ENCODE data around the gene ANKRD60. TPM values are rescaled to one million over a fixed set of nuclear protein-coding genes. Genes with fewer than 3 reads are reported as not detected.

The ANKRD60 gene
- total RNA-seq, 1 donor from 2014 or later = not detected

DNA sequence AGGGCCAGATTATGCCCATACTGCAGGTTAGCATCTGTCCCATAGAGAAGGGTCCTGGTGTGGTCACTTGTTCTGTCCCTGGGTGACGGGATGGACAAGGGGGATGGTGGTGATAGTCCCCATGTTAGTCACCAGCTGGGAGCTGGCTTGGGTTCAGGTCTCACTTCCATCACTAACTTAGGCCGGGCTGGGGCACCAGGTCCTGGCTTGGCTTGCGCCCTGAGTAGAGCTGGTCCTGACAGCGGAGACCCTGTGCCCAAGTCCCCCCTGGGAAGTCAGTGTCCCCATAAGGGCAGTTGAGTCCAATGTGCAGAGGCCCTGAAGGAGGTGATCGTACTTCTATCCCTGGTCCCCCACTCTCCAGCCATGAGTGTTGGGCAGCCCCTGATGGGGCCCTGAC is 52.6 kb downstream of the ANKRD60 start:
- H3K4me3 Mint-ChIP-seq (ENCODE audit: unreplicated experiment) = no peak overlapping the region
- peaks cover 30% of the 10 kb centered on the region for H3K4me1 Mint-ChIP-seq (ENCODE audit: low read depth)
- DNase-seq (ENCODE audit: low spot score) = no peak
- H3K27me3 Mint-ChIP-seq (ENCODE audit: low read depth) = no peaks in the 10 kb centered on the region
- H3K36me3 Mint-ChIP-seq (ENCODE audit: low read depth) = no peaks in the 10 kb centered on the region
- TF ChIP-seq, protein P1, sequence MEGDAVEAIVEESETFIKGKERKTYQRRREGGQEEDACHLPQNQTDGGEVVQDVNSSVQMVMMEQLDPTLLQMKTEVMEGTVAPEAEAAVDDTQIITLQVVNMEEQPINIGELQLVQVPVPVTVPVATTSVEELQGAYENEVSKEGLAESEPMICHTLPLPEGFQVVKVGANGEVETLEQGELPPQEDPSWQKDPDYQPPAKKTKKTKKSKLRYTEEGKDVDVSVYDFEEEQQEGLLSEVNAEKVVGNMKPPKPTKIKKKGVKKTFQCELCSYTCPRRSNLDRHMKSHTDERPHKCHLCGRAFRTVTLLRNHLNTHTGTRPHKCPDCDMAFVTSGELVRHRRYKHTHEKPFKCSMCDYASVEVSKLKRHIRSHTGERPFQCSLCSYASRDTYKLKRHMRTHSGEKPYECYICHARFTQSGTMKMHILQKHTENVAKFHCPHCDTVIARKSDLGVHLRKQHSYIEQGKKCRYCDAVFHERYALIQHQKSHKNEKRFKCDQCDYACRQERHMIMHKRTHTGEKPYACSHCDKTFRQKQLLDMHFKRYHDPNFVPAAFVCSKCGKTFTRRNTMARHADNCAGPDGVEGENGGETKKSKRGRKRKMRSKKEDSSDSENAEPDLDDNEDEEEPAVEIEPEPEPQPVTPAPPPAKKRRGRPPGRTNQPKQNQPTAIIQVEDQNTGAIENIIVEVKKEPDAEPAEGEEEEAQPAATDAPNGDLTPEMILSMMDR (IDR thresholded peaks at IDR 0.05) = no peak
- no peak overlapping the region for H3K27ac Mint-ChIP-seq (ENCODE audit: unreplicated experiment)
- H3K9me3 Mint-ChIP-seq (ENCODE audit: low read depth) = no peaks in the 10 kb centered on the region

DNA sequence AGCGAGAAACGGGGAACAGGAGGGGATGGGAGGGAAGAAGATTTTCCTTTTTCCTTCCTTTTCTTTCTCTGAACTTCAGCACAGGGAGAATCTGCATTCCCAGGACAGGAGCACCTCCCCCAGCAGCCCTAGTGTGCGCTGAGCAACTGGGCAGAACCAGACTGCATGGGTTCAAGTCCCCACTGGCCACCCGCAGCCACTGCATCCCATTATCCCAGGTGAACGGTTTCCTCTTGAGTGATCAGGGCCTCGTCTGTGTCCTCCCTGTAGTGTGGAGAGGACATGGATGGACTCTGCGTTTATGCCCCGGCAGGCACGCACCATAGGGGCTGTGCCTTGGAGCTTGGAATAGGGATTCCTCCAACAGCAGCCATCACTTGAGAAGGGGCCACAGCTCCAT is 53.0 kb downstream of the ANKRD60 start:
- DNase-seq (ENCODE audit: low spot score) = peak; percentile 53
- Mint-ChIP-seq H3K9me3 (ENCODE audit: low read depth) (no peaks in the 10 kb centered on the region), H3K4me3 (ENCODE audit: unreplicated experiment) (no peak overlapping the region), H3K4me1 (ENCODE audit: low read depth) (peaks cover 30% of the 10 kb centered on the region), H3K36me3 (ENCODE audit: low read depth) (no peaks in the 10 kb centered on the region), H3K27me3 (ENCODE audit: low read depth) (no peaks in the 10 kb centered on the region), H3K27ac (ENCODE audit: unreplicated experiment) (no peak overlapping the region)
- TF ChIP-seq, protein P1 (IDR thresholded peaks at IDR 0.05) = no peak

DNA sequence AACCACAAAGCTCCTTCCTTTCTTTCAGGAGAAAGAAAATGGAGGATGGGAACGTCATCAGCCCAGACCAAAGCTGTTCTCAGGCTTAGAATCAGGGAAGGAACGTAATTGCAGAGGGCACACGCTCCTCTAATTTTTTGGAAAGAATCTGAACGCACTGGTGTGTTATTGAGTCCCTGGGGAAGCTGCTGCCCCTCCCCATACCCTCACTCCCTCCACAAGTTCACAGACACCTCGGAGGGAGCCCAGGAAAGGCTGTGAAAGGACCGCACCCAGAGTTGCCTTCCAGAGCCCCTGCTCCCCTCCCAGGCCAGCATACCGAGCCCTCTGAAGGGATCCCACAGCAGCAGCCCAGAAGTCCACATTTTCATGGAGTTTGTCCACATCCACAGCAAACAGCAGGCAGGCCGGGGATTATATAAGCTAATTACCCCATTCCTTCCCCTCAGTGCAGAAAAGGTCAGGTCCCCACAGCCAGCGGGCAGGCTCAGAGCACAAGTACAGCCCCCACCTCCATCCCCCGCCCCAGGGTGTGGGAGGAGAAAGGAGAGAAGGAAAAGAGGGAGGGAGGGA is 53.7 kb downstream of the ANKRD60 start:
- Mint-ChIP-seq H3K36me3 (ENCODE audit: low read depth) (no peaks in the 10 kb centered on the region), H3K9me3 (ENCODE audit: low read depth) (no peaks in the 10 kb centered on the region), H3K4me3 (ENCODE audit: unreplicated experiment) (peak overlapping the region; percentile 32), H3K4me1 (ENCODE audit: low read depth) (peaks cover 30% of the 10 kb centered on the region), H3K27me3 (ENCODE audit: low read depth) (no peaks in the 10 kb centered on the region), H3K27ac (ENCODE audit: unreplicated experiment) (peak overlapping the region; percentile 71)
- TF ChIP-seq, protein P1 (IDR thresholded peaks at IDR 0.05) = no peak
- peak; percentile 24 for DNase-seq (ENCODE audit: low spot score)

DNA sequence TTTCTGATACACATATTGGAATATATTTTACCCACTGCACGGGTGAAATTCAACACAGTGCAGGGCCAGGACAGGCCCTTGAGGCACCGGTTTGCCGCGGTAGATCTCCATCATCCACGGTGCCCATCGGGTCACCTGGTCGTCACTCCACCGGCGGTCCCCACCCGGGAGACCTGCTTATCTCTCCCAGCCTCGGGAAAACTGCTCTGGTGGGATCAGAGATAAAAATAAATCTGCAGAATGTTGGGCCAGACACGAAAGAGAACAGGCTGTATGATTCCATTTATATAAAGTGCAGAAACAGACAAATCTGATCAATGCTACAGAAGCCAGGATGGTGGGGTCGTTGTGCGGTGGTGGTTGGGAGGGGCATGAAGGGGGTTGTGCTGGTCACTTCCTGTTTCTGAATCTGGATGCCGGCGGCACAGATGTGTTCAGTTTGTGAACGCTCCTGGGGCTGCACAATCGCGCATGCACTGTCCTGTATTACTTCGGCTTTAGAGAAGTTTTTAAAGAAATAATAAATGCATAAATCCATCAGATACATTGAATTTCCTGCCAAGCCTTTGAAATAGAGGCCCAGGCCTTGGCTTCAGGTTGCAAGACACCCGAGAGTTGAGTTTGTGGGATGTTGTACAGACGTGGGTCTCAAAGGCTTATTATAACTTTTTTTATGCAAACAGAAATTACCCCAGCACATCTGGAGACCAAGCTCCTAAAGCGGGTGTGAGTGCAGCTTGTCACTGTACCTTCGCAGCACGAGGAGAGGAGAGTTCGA is 54.3 kb downstream of the ANKRD60 start:
- Mint-ChIP-seq H3K9me3 (ENCODE audit: low read depth) (no peaks in the 10 kb centered on the region), H3K27ac (ENCODE audit: unreplicated experiment) (peak overlapping the region; percentile 71), H3K4me3 (ENCODE audit: unreplicated experiment) (peak overlapping the region; percentile 32), H3K4me1 (ENCODE audit: low read depth) (peaks cover 30% of the 10 kb centered on the region), H3K36me3 (ENCODE audit: low read depth) (no peaks in the 10 kb centered on the region), H3K27me3 (ENCODE audit: low read depth) (no peaks in the 10 kb centered on the region)
- TF ChIP-seq, protein P1 (IDR thresholded peaks at IDR 0.05) = no peak
- DNase-seq (ENCODE audit: low spot score) = peak; percentile 51

DNA sequence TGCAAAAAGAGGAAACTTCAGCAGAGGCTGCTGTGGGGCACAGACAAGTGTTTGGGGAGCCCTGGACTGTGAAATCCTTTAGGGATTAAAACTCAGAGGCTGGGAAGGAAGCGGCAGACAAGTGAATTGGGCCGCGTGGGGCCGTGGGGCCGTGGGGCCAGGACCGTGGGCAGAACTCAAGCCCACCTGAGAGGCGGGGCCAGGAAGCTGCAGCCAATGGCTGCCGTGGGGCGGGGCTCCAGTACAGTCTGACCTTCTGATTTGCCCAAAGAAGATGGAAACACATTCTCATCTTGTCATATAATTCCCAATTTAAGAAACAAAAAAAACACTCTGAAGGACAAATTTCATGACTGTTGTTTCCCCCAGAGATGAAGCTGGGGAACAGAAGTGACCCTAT is 55.4 kb downstream of the ANKRD60 start:
- Mint-ChIP-seq H3K36me3 (ENCODE audit: low read depth) (no peaks in the 10 kb centered on the region), H3K4me3 (ENCODE audit: unreplicated experiment) (no peak overlapping the region), H3K27me3 (ENCODE audit: low read depth) (no peaks in the 10 kb centered on the region), H3K4me1 (ENCODE audit: low read depth) (peaks cover 23% of the 10 kb centered on the region), H3K9me3 (ENCODE audit: low read depth) (no peaks in the 10 kb centered on the region), H3K27ac (ENCODE audit: unreplicated experiment) (no peak overlapping the region)
- TF ChIP-seq, protein P1 (IDR thresholded peaks at IDR 0.05) = no peak
- no peak for DNase-seq (ENCODE audit: low spot score)

All from chondrocyte (in vitro differentiated cells).